Skin of body (tissue), 2 donors: Measurements from ENCODE around the gene PCDHB1. TPM values are rescaled to one million over a fixed set of nuclear protein-coding genes. Genes with fewer than 3 reads are reported as not detected.

Experiments
- DNase-seq: peaks from one replicate; lab custom pipeline; 2025; lab: John Stamatoyannopoulos, UW
- total RNA-seq: library from RNA; depleted of rRNA; stranded (reverse); fragments of >200 nt; gene quantifications from one replicate; pipeline ENCODE4 v1.2.3, GENCODE V29; 2014

PCDHB1 gene, protein sequence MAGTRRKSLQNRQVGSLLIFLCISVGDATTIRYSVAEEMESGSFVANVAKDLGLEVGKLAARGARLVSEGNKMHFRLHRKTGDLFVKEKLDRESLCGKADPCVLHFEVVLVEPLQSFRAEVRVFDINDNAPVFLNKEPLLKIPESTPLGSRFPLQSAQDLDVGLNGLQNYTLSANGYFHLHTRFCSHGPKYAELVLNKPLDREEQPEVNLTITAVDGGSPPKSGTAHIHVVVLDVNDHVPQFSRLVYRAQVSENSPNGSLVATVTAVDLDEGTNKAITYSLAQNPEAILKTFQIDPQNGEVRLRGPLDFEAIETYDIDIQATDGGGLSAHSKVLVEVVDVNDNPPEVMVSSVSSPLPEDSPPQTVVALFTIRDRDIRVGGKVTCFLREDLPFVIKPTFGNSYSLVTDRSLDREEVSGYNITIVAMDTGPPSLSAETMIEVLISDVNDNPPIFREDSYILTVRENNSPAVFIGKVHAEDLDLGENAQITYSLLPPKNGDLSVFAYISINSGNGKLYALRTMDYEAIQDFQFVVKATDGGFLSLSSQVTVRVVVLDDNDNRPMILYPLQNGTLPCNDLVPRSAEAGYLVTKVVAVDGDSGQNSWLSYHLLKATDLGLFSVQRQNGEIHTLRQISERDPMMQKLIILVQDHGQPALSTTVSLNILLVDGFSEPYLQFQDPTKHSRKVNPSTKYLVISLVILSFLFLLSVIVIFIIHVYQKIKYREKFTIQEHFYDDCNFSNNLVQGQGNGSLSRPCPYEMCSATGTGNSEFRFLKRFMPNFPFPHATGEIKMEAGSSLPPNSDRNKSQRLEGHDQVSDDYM
- not detected for total RNA-seq

DNA sequence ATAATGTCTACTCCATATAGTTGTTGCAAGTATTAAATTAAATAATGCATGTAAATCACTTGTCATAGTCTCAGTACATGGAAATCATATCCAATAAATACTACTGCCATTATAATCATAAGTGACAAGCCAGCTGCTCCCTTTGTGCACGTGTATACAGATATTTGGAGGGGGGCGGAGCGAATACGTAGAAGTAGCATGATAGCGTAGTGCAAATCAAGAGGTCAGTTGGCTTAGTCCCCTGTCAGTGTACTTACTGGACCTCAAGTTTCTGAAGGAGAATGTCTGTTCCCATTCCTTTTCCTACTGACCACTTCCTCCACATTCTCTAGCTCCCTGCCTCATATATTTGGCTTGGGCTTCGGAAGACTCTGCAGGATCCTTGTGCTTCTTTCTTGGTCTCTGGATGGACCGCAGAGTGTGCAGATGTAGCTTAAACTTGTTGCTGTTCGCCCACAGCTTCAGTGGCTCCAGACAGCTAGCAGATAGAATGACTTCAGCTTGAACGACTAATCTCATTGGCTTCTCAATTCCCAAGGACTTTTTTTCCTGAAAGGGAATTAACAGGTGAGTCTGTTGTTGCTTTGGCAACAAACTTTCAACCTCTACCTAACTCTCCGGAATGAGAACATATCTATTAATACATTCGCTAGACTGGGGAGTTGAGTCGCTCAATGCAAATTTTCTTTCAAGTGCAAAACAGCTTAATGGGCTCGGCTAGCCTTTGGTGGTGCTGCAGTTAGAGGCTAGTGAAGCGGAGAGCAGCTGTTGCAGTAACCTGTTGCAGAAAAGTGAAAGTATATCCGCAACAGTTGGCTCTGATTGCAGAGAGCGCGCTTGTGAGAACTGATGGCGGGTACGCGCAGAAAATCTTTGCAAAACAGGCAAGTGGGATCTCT lies at the start of gene PCDHB1:
TSS of gene PCDHB1 (plus strand) at position 753 of the 899 bp plus-strand sequence. CDS start at position 850, 97 bp downstream.
- DNase-seq: no peak

GRCh38 chr5:141001446-141001843 lies 49.7 kb upstream of the PCDHB1 start:
- no peak for DNase-seq

GRCh38 chr5:141001844-141002604 lies 49.1 kb upstream of the PCDHB1 start:
- no peak for DNase-seq

DNA sequence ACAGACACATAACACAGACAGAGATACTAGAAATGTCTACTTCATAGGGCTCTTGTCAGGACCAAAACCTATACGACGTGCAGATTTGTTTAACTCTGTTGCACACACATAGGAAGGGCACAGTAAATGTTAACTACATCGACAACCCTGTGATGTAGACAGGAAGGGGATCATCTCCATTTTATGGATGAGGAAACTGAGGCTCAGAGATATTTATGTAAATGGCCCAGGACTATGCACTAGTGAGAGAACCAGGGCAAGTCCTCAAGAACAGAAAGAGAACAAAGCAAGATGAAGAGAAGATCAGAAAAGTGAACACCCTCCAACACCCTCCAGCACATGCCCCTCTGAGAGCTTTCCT lies 48.6 kb upstream of the PCDHB1 start:
- DNase-seq: no peak

DNA sequence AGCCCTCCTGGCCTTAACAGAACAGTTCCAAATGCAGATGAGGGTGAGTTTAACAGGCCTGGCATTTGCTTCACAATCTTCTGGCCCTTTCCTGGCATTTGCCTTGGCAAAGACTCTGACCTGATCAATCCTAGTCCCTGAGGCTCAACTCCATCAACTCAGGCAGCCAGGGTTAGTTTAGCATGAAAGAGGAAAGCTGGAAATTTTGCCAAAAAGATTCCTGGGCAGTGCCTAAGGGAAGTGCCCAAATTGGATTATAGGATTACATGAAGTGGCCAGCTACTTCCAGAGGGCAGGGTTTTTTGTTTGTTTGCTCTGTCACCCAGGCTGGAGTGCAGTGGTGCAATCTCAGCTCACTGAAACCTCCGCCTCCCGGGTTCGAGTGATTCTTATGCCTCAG lies 48.1 kb upstream of the PCDHB1 start:
- DNase-seq: no peak

GRCh38 chr5:141003791-141004611 lies 47.2 kb upstream of the PCDHB1 start:
- DNase-seq: no peak

DNA sequence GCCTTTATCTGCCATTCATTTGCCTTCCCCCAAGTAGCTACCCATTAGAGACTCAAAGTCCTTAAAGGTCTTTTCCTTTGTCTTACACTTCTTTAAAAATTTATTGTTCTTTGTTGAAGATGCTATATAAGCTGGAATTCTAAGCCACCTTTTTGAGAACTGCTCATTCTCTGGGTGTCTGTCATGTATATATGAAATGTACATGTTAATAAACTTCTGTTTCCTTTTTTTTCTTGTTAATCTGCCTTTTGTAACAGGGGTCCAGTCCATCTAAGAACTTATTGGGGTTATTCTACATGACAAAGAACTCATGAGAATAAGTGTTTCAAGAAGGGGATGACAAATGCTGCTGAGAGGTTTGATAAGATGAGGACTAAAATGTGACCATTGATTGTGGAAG lies 43.4 kb upstream of the PCDHB1 start:
- DNase-seq: no peak

- no peak for DNase-seq
Measured at GRCh38 chr5:141010047-141010793, 41.0 kb upstream of the PCDHB1 start.

- no peak for DNase-seq
Measured at GRCh38 chr5:141017943-141018342, 33.2 kb upstream of the PCDHB1 start.

GRCh38 chr5:141022384-141022783 lies 28.8 kb upstream of the PCDHB1 start:
- no peak for DNase-seq

DNA sequence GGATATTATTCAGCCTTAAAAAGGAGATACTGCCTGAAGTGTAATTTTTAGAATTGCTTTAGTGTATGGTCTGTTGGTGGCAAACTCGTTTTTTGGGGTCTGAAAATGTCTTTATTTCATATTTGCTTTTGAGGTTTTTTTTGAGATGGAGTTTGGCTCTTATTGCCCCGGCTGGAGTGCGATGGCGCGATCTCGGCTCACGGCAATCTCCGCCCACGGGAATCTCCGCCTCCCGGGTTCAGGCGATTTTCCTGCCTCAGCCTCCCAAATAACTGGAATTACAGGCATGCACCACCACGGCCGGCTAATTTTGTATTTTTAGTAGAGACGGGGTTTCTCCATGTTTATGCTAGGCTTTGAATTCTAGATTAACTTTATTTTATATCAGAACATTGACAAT lies 20.2 kb upstream of the PCDHB1 start:
- no peak for DNase-seq

DNA sequence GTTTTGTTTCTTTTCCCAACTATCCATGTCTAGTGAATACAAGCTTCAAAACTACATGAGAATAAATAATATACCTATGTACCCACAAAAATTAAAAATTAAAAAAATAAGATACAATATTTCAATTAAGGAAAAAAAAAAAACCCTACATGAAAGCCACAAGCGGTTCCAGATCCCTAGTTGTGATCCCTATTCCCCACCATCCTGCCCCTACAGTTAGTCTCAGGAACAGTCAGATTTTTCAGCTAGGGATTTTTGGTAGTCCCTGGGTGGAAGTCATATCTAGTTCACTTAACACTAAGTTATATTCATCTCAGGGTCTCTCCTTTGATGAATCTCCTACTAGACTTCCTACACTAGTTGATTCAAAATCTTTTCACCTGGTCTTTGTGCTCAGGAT lies 18.5 kb upstream of the PCDHB1 start:
- no peak for DNase-seq

DNA sequence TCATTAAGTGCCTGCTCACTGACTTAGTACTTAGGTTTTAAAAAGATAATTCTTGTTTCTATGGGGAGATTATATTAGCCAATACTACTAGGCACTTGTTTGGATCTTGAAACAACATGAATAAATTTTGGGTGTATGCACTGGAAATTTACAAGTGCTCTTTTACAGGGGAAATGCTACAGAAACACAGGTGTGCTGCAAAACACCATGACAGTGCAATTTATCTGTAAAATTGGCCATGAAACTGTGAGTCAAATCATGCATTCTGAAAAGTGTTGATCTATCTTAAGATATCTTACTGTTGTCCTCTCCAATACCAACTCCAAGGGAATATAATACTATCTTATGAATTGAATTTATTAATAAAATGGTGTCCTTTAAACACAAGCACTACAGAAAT lies 12.1 kb upstream of the PCDHB1 start:
- DNase-seq: no peak

DNA sequence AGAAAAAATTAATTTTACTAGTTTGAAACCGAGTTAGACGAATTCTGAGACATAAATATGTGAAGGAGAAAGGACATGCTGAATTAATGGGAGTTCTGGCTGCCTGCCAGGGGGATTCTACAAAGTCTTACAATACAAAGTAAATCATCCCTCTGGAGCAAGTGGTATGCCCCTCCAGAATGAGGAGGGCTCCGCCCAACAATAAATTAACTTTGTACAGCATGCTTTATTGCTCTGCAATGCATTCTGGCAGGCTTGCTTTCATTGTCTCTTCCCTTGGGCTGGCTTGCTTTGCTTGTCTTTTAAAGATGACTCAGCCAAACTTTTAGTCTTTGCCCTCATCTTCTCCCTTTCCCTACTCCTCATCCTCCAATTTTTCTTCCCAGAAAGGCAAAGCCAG lies 11.7 kb upstream of the PCDHB1 start:
- DNase-seq: peak; percentile 37

GRCh38 chr5:141040093-141040770 lies 10.9 kb upstream of the PCDHB1 start:
- peak; percentile 55 for DNase-seq

DNA sequence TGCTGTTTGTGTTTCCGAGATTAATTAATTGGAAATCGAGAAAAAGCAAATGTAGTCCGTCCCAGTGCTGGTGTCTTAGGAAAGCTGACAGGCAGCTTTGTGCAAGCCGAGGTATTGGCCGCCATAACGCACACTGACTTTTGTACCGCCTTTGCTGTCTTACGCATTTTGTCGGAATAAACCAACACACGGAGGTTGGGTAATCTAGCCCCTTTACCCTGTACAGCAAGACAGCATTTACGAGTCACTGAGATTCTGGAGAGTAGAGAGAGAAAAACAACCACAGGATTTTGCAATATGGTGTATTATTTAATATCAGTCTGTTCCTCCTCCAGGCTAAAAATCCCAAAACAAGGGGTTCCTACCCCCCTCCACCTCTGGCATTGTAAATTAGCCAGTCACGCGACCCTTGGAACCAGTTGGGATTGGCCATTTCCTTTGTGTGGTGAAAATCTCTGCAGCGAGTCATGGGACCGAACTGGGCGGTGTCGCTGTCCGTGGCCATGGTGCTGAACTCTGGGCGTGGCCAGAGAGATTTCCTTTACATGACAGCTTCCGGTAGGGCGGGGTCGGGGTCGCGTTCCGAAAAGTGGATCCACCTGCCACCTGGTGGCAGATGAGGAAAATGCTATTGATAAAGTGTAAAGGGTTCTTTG lies 10.3 kb upstream of the PCDHB1 start:
- DNase-seq: peak; percentile 94

- no peak for DNase-seq
Measured at GRCh38 chr5:141041427-141041785, 9.8 kb upstream of the PCDHB1 start.

- DNase-seq: no peak
Measured at GRCh38 chr5:141042555-141042954, 8.6 kb upstream of the PCDHB1 start.
